Measurements from ENCODE around the gene LRP4.

The LRP4 gene

GRCh38 chr11:46917109-46917761 lies 1.1 kb downstream of the LRP4 start:
- TF ChIP-seq PPARA (CRISPR knock-in tag; IDR thresholded peaks at IDR 0.05; ENCODE audit: borderline replicate concordance) (no peak), ZNF70 (CRISPR knock-in tag; IDR thresholded peaks at IDR 0.05) (no peak), OSR1 (CRISPR knock-in tag; IDR thresholded peaks at IDR 0.05) (no peak), ZFP3 (CRISPR knock-in tag; IDR thresholded peaks at IDR 0.05) (no peak), CSDC2 (CRISPR knock-in tag; IDR thresholded peaks at IDR 0.05) (no peak), ZNF8 (CRISPR knock-in tag; IDR thresholded peaks at IDR 0.05) (no peak), BACH2 (CRISPR knock-in tag; IDR thresholded peaks at IDR 0.05; ENCODE audit: borderline replicate concordance) (no peak), GLIS3 (CRISPR knock-in tag; IDR thresholded peaks at IDR 0.05) (no peak), RARB (CRISPR knock-in tag; IDR thresholded peaks at IDR 0.05) (no peak), ZC3H10 (CRISPR knock-in tag; IDR thresholded peaks at IDR 0.05) (no peak), TSHZ2 (CRISPR knock-in tag; IDR thresholded peaks at IDR 0.05) (no peak), CSRNP3 (CRISPR knock-in tag; IDR thresholded peaks at IDR 0.05) (no peak)
- TF ChIP-seq, protein P1, sequence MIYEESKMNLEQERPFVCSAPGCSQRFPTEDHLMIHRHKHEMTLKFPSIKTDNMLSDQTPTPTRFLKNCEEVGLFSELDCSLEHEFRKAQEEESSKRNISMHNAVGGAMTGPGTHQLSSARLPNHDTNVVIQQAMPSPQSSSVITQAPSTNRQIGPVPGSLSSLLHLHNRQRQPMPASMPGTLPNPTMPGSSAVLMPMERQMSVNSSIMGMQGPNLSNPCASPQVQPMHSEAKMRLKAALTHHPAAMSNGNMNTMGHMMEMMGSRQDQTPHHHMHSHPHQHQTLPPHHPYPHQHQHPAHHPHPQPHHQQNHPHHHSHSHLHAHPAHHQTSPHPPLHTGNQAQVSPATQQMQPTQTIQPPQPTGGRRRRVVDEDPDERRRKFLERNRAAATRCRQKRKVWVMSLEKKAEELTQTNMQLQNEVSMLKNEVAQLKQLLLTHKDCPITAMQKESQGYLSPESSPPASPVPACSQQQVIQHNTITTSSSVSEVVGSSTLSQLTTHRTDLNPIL (CRISPR knock-in tag; IDR thresholded peaks at IDR 0.05; ENCODE audit: low read depth) = no peak
- ATAC-seq = peak; percentile 15

DNA sequence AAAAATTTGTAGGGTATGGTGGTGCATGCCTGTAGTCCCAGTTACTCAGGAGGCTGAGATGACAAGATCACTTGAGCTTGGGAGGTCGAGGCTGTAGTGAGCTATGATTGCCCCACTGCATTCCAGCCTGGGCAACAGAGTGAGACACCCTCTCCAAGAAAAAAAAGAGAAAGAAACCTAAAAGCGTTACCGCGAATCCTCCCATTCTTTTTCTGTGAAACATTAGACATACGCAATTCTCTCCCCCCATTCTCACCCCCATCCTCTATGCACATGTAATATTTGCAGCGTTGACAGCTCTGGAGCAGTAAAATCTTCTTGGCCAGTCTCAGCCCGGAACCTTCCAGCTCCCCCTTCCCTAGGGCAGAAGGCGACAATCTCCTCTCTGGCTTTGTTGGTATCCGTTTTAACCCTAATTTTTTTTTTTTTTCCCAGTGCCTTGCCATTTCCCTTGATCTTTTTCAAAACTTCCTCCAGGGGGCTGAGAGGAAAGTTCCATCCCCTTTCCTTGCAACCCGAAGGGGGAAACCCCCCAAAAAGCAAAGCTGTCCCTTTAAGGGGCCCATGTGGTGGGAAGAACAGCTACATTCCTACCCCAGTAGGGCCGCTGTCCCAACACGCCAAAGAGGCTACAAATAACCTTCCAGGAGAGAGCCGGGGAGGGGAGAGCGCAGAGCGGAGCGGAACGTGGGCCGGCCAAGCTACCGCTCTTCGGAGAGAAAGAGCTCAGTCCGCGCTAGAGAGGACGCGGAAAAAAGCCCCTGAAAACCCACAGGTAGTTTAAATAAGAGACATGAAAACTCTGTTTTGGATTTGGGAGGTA lies 1.9 kb downstream of the LRP4 start:
- TF ChIP-seq RARB (CRISPR knock-in tag; IDR thresholded peaks at IDR 0.05) = no peak
- no peak for TF ChIP-seq TOX (CRISPR knock-in tag; IDR thresholded peaks at IDR 0.05; ENCODE audit: borderline replicate concordance)
- no peak for TF ChIP-seq PPARA (CRISPR knock-in tag; IDR thresholded peaks at IDR 0.05; ENCODE audit: borderline replicate concordance)
- TF ChIP-seq, protein P1 (CRISPR knock-in tag; IDR thresholded peaks at IDR 0.05; ENCODE audit: low read depth) = no peak
- no peak for TF ChIP-seq OSR1 (CRISPR knock-in tag; IDR thresholded peaks at IDR 0.05)
- TF ChIP-seq, protein P2, sequence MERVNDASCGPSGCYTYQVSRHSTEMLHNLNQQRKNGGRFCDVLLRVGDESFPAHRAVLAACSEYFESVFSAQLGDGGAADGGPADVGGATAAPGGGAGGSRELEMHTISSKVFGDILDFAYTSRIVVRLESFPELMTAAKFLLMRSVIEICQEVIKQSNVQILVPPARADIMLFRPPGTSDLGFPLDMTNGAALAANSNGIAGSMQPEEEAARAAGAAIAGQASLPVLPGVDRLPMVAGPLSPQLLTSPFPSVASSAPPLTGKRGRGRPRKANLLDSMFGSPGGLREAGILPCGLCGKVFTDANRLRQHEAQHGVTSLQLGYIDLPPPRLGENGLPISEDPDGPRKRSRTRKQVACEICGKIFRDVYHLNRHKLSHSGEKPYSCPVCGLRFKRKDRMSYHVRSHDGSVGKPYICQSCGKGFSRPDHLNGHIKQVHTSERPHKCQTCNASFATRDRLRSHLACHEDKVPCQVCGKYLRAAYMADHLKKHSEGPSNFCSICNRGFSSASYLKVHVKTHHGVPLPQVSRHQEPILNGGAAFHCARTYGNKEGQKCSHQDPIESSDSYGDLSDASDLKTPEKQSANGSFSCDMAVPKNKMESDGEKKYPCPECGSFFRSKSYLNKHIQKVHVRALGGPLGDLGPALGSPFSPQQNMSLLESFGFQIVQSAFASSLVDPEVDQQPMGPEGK (CRISPR knock-in tag; IDR thresholded peaks at IDR 0.05; ENCODE audit: borderline replicate concordance) = no peak
- TF ChIP-seq ZFP30 (CRISPR knock-in tag; IDR thresholded peaks at IDR 0.05) = no peak
- no peak for TF ChIP-seq ZNF565 (CRISPR knock-in tag; conservative IDR thresholded peaks at IDR 0.05; ENCODE audit: low read depth)
- no peak for TF ChIP-seq CSRNP3 (CRISPR knock-in tag; IDR thresholded peaks at IDR 0.05)
- TF ChIP-seq SNAI2 (CRISPR knock-in tag; IDR thresholded peaks at IDR 0.05) = no peak
- TF ChIP-seq ARNTL (CRISPR knock-in tag; IDR thresholded peaks at IDR 0.05; ENCODE audit: borderline replicate concordance, low read depth) = no peak
- no peak for TF ChIP-seq ESRRG (CRISPR knock-in tag; IDR thresholded peaks at IDR 0.05)
- no peak for TF ChIP-seq ZNF8 (CRISPR knock-in tag; IDR thresholded peaks at IDR 0.05)
- TF ChIP-seq TSHZ2 (CRISPR knock-in tag; IDR thresholded peaks at IDR 0.05) = no peak
- TF ChIP-seq ZC3H10 (CRISPR knock-in tag; IDR thresholded peaks at IDR 0.05) = no peak
- TF ChIP-seq GLIS3 (CRISPR knock-in tag; IDR thresholded peaks at IDR 0.05) = no peak
- no peak for TF ChIP-seq TCF4 (CRISPR knock-in tag; IDR thresholded peaks at IDR 0.05; ENCODE audit: borderline replicate concordance)
- ATAC-seq = peak; percentile 72
